Coronary artery (tissue), 2 donors: ENCODE measurements around the gene PPM1H.

Experiments used
- DNase-seq: peaks from one replicate; pipeline ENCODE4 v3.0.0-alpha.2; 2017; ENCODE audit warnings: low spot score
- H3K27ac ChIP-seq, 2 donors: fragments of 200-600 bp; sonication (generic); one replicate each; pipeline ENCODE4 v1.5.1; 2016 to 2019
- H3K4me3 ChIP-seq: fragments of 200-600 bp; sonication (generic); 2 replicates; pipeline ENCODE4 v1.5.1; 2016; ENCODE audit warnings: mild to moderate bottlenecking, moderate library complexity
- CTCF ChIP-seq: fragments of 200-600 bp; sonication (generic); IDR thresholded peaks from one replicate; pipeline ENCODE4 v1.5.1; 2019; ENCODE audit warnings: antibody characterized with exemption

Gene PPM1H

DNA sequence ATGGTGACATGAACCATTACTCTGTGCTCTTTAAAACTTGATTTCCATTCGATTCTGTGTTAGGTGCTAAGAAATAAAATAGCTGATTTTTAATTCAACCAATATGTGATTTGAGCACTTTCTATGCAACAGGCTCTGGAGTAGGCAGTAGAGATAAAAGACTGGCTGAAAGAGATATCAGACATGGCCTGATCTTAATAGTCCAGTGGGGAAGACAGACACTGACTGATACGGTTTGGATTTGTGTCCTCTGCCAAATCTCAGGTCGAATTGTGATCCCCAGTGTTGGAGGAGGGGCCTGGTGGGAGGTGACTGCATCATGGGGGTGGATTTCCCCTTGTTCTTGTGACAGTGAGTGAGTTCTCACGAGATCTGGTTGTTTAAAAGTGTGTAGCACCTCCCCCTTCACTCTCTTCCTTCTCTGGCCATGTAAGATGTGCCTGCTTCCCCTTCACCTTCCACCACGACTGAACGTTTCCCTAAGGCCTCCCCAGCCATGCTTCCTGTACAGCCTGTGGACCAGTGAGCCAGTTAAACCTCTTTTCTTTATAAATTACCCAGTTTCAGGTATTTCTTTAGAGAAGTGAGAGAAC, 128.6 kb downstream of the PPM1H start:
- no peak overlapping the region for H3K27ac ChIP-seq
- no peak overlapping the region for H3K4me3 ChIP-seq
- TF ChIP-seq CTCF = no peak
- no peak for DNase-seq

- no peak for DNase-seq
- no peak overlapping the region for H3K4me3 ChIP-seq
- no peak overlapping the region for H3K27ac ChIP-seq
- no peak for TF ChIP-seq CTCF
Measured at GRCh38 chr12:62805517-62805916, 129.4 kb downstream of the PPM1H start.

DNA sequence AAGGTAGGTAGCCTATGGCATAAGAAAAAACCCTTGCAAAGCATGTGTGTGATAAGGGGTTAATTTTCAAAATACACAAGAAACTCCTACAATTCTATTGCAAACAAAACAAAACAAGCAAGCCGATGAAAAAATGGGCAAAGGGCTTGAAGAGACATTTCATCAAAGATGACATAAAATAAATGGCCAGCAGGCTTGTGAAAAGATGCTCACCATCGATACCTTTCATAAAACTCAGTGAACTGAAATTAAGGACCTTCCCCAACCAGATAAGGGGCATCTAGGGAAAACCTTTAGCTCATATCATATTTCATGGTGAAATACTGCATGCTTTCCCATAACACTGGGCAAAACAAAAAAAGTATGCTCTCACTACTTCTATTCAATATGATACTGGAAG, 131.2 kb downstream of the PPM1H start:
- Histone ChIP-seq H3K4me3 (no peak overlapping the region), H3K27ac (no peak overlapping the region)
- DNase-seq = no peak
- no peak for TF ChIP-seq CTCF

- H3K4me3 ChIP-seq = no peak overlapping the region
- no peak for DNase-seq
Measured at GRCh38 chr12:62802984-62803383, 132.0 kb downstream of the PPM1H start.

DNA sequence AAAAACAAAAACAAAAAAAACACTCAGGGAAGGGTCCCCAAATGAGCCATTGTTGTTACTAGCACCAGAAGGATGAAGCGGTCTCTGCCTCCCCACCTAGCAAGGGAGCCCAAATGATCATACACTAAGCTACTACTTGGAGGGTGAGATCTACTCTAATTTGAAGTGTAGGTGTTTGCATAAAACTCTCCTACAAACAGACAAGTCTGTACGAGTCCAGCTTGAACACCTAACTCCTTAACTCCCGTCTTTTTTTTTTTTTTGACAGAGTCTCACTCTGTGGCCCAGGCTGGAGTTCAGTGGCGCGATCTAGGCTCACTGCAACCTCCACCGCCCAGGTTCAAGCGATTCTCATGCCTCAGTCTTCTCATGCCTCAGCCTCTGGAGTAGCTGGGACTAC, 132.6 kb downstream of the PPM1H start:
- Histone ChIP-seq H3K27ac (no peak overlapping the region), H3K4me3 (no peak overlapping the region)
- DNase-seq = no peak
- TF ChIP-seq CTCF = no peak

More at GRCh38 chr12:62802984-62803383, 132.0 kb downstream of the PPM1H start:
- no peak for TF ChIP-seq CTCF
- no peak overlapping the region for H3K27ac ChIP-seq

DNA sequence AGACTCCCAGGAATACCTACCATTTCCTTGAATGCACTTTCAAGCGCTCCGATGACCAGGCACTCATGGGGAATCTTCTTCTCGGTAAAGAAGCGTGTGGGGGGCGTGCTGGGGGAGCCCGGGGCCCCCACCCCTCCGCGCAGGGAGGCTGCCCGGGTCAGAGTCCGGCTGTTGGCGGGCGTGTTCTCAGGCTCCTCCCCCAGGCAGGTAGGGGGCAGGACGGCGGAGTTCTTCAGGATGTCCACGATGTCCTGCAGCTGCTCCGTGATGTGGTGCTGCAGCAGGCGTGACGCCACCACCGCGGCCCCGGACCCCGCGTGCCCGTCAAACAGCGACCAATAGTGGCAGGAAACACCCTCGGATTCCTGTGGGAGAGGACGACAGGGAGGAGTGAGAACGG, 133.2 kb downstream of the PPM1H start:
- Histone ChIP-seq H3K4me3 (no peak overlapping the region), H3K27ac (no peak overlapping the region)
- no peak for DNase-seq
- no peak for TF ChIP-seq CTCF

DNA sequence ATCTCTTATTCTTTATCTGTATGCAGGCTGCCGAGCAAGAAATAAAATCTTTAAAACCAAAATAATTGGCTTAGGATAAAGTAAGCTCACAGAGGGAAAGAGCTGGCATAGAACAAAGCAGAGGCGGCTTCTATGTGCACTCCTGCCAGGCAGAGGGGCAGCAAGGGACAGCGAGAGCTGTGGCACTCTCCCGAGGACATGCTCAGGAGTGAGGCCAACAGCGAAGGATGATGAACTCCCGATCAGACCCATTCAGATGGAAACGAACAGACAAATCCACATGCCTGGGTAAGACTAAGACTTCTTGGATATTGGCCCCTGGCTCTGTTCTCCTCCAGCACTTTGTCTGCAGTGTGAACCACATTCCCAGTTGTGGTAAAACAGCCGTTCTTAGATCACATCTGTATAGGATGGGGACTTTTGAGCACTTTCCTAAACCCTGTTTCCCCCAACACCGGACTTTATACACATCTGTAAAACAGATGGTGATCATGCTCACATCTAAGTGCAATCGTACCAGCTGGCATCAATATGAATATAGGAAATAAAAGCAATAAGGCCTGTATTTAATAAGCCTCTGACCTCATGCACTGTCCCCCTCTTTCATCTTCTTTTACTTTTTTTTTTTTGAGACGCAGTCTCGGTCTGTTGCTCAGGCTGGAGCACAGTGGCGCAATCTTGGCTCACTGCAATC, 134.1 kb downstream of the PPM1H start:
- Histone ChIP-seq H3K4me3 (no peak overlapping the region), H3K27ac (no peak overlapping the region)
- no peak for DNase-seq
- no peak for TF ChIP-seq CTCF
